NT2/D1 (cell line): ENCODE results near the gene CYTH3.

Experiments
- SUZ12 ChIP-seq: IDR thresholded peaks from 2 replicates; pipeline ENCODE4 v1.6.1; 2011; ENCODE audit not compliant: insufficient read length, insufficient read depth; ENCODE audit errors: extremely low read depth
- YY1 ChIP-seq: IDR thresholded peaks from 2 replicates; pipeline ENCODE4 v1.6.1; 2011; ENCODE audit not compliant: insufficient read length, insufficient read depth
- ZNF274 ChIP-seq: IDR thresholded peaks from 2 replicates; pipeline ENCODE4 v1.6.1; 2011; ENCODE audit warnings: mild to moderate bottlenecking, low read depth, low read length

DNA sequence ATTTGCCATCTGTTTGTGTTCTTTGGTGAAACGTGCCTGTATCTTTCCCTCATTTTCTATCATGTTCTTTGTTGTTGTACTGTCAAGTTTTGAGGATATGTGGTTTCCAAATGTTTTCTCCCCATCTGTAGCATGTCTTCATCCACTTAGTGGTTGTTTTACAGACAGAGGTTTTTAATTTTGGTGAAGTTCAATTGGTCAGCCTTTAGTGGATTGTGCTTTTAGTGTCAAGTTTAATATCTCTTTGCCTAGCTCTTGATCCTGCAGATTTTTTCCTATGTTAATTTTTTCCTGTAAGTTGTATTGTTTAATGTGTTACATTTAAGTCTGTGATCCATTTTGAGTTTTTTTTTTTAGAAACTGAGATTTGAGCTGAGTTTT, 145.3 kb downstream of the CYTH3 start:
- TF ChIP-seq ZNF274 (no peak), YY1 (no peak), SUZ12 (no peak)
